Muscle layer of duodenum (tissue), 2 donors: Measurements from ENCODE around the gene ERCC2.

ENCODE experiments used
- H3K27ac ChIP-seq: one replicate; pipeline ENCODE4 v1.7.0; 2013; ENCODE audit warnings: mild to moderate bottlenecking, low read length
- H3K27me3 ChIP-seq: one replicate; pipeline ENCODE4 v1.7.0; 2013; ENCODE audit warnings: low read depth, mild to moderate bottlenecking, control low read depth, low read length
- H3K36me3 ChIP-seq, 2 donors: one replicate each; pipeline ENCODE4 v1.7.0; 2013; ENCODE audit warnings: low read length in 2 of 2, control low read depth in 1 of 2, mild to moderate bottlenecking in 1 of 2; ENCODE audit not compliant: insufficient read depth in 2 of 2, control insufficient read depth in 1 of 2
- H3K4me1 ChIP-seq, 2 donors: one replicate each; pipeline ENCODE4 v1.7.0; 2013; ENCODE audit warnings: low read length in 2 of 2, mild to moderate bottlenecking in 2 of 2, control low read depth in 1 of 2, moderate library complexity in 1 of 2; ENCODE audit not compliant: insufficient read depth in 2 of 2, control insufficient read depth in 1 of 2
- H3K4me3 ChIP-seq, 2 donors: one replicate each; pipeline ENCODE4 v1.7.0; 2013; ENCODE audit warnings: low read length in 2 of 2, low read depth in 1 of 2, mild to moderate bottlenecking in 1 of 2
- H3K9me3 ChIP-seq, 2 donors: one replicate each; pipeline ENCODE4 v1.7.0; 2013; ENCODE audit warnings: low read length in 2 of 2, control low read depth in 1 of 2, mild to moderate bottlenecking in 1 of 2; ENCODE audit not compliant: control insufficient read depth in 1 of 2
- donor health status: healthy.

ERCC2 gene

DNA sequence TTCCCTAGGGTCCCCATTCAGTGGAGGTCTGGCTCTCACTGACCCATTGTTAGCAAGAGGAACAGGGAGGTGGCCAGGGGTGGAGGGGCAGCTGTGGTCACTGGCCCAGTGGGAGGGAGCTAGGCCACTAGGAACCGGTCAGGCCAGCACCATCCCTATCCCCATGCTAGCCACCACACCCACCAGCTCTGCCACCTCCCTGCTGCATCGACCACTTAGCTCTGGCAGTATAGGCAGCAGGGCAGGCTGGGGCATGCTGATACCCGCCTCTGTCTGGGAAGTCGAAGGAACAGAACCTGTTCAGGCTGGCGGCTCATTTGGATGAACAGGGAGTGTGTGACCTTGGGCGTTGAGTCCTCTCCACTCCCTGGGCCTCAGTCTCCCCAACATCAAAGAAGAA lies 29.8 kb upstream of the ERCC2 start:
- Histone ChIP-seq H3K9me3 (no peaks in the 10 kb centered on the region), H3K4me1 (peaks cover 0 to 37% of the 10 kb centered on the region in 2 donors), H3K27me3 (peaks cover 17% of the 10 kb centered on the region), H3K27ac (no peak overlapping the region), H3K36me3 (no peaks in the 10 kb centered on the region), H3K4me3 (no peak overlapping the region)

DNA sequence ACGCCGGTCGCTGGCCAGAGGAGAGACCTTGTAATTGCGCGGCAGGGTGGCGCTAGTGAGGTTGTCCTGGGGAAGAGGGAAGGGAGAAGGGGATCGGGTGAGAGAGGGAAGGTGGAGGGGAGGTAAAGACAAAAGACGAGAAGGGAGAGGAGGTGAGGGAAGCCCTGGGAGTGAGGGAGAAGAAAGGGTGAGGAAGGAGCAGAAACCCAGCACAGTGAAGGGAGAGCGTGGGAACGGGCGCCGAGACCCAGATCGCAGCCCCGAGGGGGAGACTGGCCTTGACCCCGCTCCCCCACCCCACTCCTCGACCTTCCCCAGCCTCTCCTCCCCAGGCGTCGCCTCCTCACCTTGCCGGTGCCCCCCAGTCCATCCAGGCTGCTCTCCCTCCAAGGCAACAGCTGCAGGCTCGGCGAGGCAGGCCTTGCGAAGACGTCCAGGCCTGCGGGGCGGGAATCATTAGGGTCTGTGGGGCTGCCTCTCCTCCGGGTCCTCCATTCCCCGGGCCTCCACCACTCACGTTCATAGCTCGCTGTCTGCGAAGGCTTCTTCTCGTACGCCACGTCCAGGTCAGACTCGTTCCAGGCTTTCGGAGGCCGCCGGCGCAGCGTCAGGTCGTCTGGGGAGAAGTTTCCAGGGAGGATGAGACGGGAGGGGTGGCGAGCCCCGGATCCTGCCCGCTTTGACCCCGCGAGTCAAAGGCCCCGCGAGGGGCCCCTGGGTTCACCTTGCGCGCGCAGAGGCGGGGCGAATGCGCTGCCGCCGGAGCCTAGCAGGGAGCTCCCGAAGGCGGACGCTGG lies 25.6 kb upstream of the ERCC2 start:
- peaks cover 0 to 15% of the 10 kb centered on the region in 2 donors for H3K4me1 ChIP-seq
- no peak overlapping the region for H3K27ac ChIP-seq
- H3K27me3 ChIP-seq = peaks cover 5% of the 10 kb centered on the region
- no peaks in the 10 kb centered on the region for H3K9me3 ChIP-seq
- no peak overlapping the region for H3K4me3 ChIP-seq
- no peaks in the 10 kb centered on the region for H3K36me3 ChIP-seq

DNA sequence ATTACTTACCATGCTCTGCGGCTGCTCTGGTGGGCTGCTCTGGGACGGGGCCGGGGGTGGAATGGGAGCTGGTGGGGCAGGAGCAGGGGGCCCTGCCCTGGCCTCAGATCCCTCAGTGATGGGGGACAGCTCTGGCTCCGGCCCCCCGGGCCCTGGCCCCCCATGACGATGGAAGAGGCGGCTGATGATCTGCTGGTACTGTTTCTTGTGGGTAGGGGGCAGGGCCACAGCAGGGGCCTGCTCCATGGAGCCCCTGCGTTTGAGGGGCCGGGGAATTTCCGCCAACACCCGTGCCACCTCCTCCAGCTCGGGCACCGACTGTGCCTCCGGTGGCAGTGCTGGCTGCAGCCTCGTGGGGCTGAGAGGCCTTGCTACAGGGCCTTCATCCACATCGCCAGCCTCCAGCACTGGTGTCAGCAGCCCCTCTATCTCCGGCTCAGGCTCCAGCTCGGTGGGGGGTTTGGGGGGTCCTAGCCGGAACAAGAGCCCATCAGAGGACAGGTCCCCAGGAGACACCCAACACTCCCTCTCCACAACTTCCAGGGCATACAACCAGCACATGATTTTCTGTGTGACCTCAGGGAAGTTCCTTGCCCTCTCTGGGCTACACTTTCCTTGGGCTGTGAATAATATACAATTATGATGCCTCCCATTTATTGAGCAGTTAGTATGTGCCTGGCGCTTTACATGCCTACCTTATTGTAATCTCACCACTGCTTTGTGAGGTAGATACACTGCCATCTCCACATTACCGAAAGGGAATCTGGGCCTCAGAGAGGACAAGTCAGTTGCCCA lies 21.7 kb upstream of the ERCC2 start:
- no peaks in the 10 kb centered on the region for H3K9me3 ChIP-seq
- no peak overlapping the region for H3K4me3 ChIP-seq
- H3K27me3 ChIP-seq = peaks cover 5% of the 10 kb centered on the region
- no peaks in the 10 kb centered on the region for H3K36me3 ChIP-seq
- H3K27ac ChIP-seq = no peak overlapping the region
- no peaks in the 10 kb centered on the region for H3K4me1 ChIP-seq

DNA sequence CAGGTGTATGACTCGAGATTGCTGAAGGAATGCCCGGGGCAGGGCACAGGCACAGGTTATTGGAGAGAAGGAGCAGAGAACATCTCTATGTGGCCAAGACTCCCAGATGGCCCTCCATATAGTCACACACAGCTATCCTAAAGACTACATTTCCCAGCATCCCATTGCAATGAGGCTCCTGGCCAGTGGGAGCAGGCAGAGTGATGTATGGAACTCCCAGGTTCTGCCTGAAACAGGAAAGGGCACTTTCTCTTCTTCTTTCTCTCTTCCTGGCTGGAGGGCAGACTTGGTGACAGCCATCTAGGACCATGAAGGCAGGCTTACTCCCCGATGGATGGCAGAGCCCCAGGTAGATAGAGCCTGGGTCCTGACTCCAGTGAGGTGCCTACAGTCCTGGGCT lies 21.0 kb upstream of the ERCC2 start:
- Histone ChIP-seq H3K27me3 (peaks cover 5% of the 10 kb centered on the region), H3K36me3 (no peaks in the 10 kb centered on the region), H3K4me3 (no peak overlapping the region), H3K4me1 (no peaks in the 10 kb centered on the region), H3K9me3 (no peaks in the 10 kb centered on the region), H3K27ac (no peak overlapping the region)

DNA sequence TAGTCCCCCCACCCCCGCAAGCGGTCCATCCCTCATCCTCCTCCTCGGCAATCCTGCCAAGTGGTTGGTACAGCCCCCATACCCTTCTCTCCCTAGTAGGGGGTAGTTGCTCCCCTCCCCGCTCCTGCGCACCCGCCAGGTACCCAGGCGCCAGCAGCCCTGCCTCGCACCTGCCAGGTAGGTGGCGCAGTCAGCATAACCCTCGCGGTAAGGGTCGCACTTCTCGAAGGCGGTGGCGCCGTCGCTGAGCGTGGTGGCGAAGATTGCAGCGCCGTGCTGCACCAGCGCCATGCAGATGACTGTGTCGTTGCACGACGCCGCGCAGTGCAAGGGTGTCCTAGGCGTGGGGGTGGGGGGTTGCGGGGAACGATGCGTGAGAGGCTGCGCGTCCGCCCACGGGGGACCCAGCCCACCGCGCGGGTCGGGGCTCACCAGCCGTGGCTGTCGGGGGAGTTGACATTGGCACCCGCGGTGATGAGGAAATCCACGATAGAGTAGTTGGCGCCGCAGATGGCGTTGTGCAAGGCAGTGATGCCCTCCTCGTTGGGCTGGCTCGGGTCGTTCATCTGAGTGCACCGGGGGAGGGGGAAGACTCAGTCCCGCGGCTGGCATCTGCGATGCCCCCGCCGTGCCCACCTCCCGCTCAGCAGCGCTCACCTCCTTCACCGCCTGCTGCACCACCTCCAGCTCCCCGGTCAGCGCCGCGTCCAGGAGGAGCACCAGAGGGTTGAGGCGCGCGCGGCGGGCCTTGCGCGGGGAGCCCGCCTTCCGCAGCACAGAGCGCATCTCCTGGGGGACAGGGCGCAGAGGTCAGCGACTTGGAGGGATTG lies 15.2 kb upstream of the ERCC2 start:
- peaks cover 0 to 10% of the 10 kb centered on the region in 2 donors for H3K4me1 ChIP-seq
- H3K36me3 ChIP-seq = no peaks in the 10 kb centered on the region
- H3K9me3 ChIP-seq = no peaks in the 10 kb centered on the region
- peak overlapping the region in 1 of 2 donors; percentile 18 for H3K4me3 ChIP-seq
- H3K27me3 ChIP-seq = peaks cover 16% of the 10 kb centered on the region
- no peak overlapping the region for H3K27ac ChIP-seq

DNA sequence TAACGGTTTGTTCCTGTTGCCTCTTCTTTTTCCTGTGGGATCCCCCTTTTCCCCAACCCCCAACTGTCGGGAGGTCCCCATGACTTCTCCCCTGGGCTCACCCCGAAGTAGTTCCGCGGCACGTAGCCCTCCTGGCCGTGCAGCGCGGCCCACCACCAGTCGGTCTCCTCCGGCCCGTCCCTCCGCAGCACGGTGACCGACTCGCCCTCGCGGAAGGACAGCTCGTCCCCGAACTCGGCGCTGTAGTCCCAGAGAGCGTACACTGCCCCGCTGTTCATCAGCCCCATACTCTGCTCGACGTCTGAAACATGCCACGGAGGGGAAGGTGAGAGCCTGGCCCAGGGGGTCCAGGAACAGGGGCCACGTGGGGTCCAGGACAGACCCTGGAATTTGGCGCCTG lies 12.1 kb upstream of the ERCC2 start:
- no peaks in the 10 kb centered on the region for H3K36me3 ChIP-seq
- no peak overlapping the region for H3K27ac ChIP-seq
- H3K27me3 ChIP-seq = peaks cover 16% of the 10 kb centered on the region
- peaks cover 0 to 10% of the 10 kb centered on the region in 2 donors for H3K4me1 ChIP-seq
- H3K9me3 ChIP-seq = no peaks in the 10 kb centered on the region
- no peak overlapping the region for H3K4me3 ChIP-seq

DNA sequence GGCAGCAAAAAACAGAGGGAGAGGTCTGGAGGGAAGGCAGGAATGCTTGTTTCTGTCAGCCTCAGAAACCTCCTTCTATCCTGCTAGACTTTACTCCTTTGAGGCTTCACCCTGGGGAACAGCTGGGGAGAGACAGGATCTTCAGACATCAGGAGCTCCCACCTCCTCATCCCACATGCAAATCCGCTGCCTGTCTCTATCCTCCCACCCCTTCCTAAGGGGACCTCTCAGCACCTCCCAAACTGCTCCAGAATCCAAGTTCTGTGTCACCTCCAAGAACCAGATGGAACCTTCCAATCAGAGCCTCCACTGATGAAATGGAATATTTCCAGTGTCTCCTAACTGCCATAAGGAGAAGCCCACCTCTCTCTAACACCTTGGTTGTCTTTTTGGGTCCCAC lies 9.7 kb upstream of the ERCC2 start:
- no peak overlapping the region for H3K4me3 ChIP-seq
- no peaks in the 10 kb centered on the region for H3K9me3 ChIP-seq
- H3K4me1 ChIP-seq = no peaks in the 10 kb centered on the region
- H3K27me3 ChIP-seq = peaks cover 4% of the 10 kb centered on the region
- H3K27ac ChIP-seq = no peak overlapping the region
- H3K36me3 ChIP-seq = no peaks in the 10 kb centered on the region

DNA sequence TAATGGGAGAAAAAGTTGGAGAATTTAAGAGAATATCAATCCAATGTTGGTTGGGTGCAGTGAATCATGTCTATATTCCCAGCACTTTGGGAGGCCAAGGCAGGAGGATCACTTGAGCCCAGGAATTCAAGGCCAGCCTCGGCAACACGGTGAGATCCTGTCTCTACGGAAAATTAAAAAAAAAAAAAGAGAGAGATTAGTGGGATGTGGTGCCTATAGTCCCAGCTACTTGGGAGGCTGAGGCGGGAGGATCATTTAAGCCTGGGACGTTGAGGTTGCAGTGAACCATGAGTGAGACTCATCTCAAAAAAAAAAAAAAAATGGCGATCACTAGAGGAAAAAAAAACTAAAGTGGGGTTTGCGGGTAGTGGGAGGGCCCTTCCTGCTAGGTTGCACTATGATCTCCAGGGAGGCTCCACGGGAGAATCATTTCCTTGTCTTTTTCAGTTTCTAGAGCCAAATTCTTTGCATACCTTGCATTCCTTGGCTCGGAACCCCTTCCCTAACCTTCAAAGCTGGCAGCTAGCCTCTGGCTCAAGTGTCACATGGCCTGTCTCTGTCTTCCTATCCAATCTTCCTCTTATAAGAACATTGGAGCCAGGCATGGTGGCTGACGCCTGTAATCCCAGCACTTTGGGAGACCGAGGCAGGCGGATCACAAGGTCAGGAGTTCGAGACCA lies 5.8 kb upstream of the ERCC2 start:
- Histone ChIP-seq H3K36me3 (no peaks in the 10 kb centered on the region), H3K27me3 (no peaks in the 10 kb centered on the region), H3K4me1 (no peaks in the 10 kb centered on the region), H3K27ac (no peak overlapping the region), H3K4me3 (no peak overlapping the region), H3K9me3 (no peaks in the 10 kb centered on the region)

DNA sequence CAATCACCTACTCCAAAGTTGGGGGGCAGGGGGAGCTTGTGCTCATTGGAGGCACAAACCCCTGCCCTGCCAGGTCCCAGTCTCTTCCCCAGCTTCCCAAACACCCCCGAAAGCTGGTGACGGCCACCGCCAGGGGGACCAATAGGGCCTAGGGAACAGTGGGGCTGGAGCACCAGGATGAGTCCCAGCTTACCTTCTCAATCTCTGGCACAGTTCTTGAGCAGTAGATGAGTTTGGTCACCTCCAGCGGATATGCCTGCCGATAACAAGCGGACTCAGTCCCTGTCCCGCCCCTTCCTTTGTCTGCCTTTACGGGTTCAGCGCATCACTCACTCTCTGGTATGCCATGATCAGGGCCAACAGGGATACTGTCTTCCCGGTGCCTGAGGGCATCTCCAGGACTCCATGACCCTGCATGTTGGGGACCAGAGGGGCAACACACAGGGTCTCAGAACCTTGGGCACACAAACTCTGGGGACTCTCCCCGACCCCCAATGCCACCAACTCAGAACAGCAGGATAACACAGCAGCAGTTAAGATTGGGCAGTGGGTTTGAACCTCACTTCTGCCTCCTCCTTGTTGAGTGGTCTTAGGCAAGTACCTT lies 1.5 kb downstream of the ERCC2 start:
- no peaks in the 10 kb centered on the region for H3K9me3 ChIP-seq
- peaks cover 0 to 11% of the 10 kb centered on the region in 2 donors for H3K36me3 ChIP-seq
- H3K27me3 ChIP-seq = no peaks in the 10 kb centered on the region
- H3K27ac ChIP-seq = no peak overlapping the region
- peaks cover 0 to 5% of the 10 kb centered on the region in 2 donors for H3K4me1 ChIP-seq
- no peak overlapping the region for H3K4me3 ChIP-seq

DNA sequence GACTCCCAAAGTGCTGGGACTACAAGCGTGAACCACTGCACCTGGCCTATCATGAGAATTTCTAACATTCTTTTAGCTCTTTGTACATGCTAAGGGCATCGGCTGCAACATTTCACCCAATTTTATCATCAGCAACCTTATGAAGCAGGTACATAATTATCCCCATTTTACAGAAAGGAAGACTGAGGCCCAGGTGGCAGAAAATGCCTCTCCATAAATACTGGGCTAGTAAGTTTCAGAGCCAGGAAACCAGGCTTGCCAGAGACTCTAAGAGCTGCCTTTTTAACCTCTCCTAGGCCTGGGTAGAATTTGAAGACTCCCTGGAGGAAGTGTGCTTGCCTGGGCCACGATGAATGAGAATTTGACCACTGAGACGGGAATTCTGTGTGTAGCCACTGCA lies 2.2 kb downstream of the ERCC2 start:
- Histone ChIP-seq H3K4me3 (no peak overlapping the region), H3K4me1 (peaks cover 0 to 5% of the 10 kb centered on the region in 2 donors), H3K27ac (no peak overlapping the region), H3K36me3 (peaks cover 0 to 17% of the 10 kb centered on the region in 2 donors), H3K9me3 (no peaks in the 10 kb centered on the region), H3K27me3 (no peaks in the 10 kb centered on the region)
